Fibroblast of lung (primary cell): Measurements from ENCODE around the gene MYH9.

Experiments
- EZH2 ChIP-seq: IDR thresholded peaks from 2 replicates; pipeline ENCODE4 v1.5.1; 2012; ENCODE audit warnings: low read length, control low read depth, mild to moderate bottlenecking; ENCODE audit errors: missing control alignments
- TF ChIP-seq, protein P1 (sequence below), 2 donors: IDR thresholded peaks in 1 of 2; conservative IDR thresholded peaks in 1 of 2; 1 replicate in 1 of 2; 2 replicates in 1 of 2; pipeline ENCODE4 v1.5.1; 2011 to 2012; ENCODE audit warnings: low read length in 2 of 2, control low read depth in 1 of 2, inconsistent platforms in 1 of 2, low read depth in 1 of 2, mild to moderate bottlenecking in 1 of 2

- no peak for TF ChIP-seq EZH2
- TF ChIP-seq, protein P1, sequence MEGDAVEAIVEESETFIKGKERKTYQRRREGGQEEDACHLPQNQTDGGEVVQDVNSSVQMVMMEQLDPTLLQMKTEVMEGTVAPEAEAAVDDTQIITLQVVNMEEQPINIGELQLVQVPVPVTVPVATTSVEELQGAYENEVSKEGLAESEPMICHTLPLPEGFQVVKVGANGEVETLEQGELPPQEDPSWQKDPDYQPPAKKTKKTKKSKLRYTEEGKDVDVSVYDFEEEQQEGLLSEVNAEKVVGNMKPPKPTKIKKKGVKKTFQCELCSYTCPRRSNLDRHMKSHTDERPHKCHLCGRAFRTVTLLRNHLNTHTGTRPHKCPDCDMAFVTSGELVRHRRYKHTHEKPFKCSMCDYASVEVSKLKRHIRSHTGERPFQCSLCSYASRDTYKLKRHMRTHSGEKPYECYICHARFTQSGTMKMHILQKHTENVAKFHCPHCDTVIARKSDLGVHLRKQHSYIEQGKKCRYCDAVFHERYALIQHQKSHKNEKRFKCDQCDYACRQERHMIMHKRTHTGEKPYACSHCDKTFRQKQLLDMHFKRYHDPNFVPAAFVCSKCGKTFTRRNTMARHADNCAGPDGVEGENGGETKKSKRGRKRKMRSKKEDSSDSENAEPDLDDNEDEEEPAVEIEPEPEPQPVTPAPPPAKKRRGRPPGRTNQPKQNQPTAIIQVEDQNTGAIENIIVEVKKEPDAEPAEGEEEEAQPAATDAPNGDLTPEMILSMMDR (conservative IDR thresholded peaks at IDR 0.05 in 1 of 2, IDR thresholded peaks at IDR 0.05 in 1 of 2; ENCODE audit: low read depth in 1 of 2, low read length in 2 of 2), result no peak
Measured at GRCh38 chr22:36386900-36387708, 663 bp downstream of the MYH9 start.
